Panc1 (cell line): ENCODE measurements around the gene AQP12B.

Source experiments
- POLR2AphosphoS5 ChIP-seq: IDR thresholded peaks from 2 replicates; pipeline ENCODE4 v1.6.1; 2012; ENCODE audit warnings: mild to moderate bottlenecking, low read depth, low read length, moderate library complexity
- SIN3A ChIP-seq: IDR thresholded peaks from 2 replicates; pipeline ENCODE4 v1.6.1; 2012; ENCODE audit warnings: low read depth, mild to moderate bottlenecking, low read length, moderate library complexity, borderline replicate concordance; ENCODE audit not compliant: insufficient read depth
- TCF7L2 ChIP-seq: IDR thresholded peaks from 2 replicates; pipeline ENCODE4 v1.6.1; 2011; ENCODE audit warnings: mild to moderate bottlenecking, low read depth, low read length, inconsistent platforms
- TF ChIP-seq, protein P1 (sequence below): fragments of 450-650 bp; IDR thresholded peaks from 2 replicates; pipeline ENCODE4 v1.5.1; 2017; ENCODE audit warnings: mild to moderate bottlenecking
- TF ChIP-seq, protein P2 (sequence below), 2 experiments: IDR thresholded peaks; 2 replicates each; pipeline ENCODE4 v1.6.1; 2011 to 2012; ENCODE audit warnings: low read depth in 2 of 2, control low read depth in 1 of 2, low read length in 1 of 2, mild to moderate bottlenecking in 1 of 2, moderate library complexity in 1 of 2; ENCODE audit not compliant: insufficient read depth in 1 of 2

DNA sequence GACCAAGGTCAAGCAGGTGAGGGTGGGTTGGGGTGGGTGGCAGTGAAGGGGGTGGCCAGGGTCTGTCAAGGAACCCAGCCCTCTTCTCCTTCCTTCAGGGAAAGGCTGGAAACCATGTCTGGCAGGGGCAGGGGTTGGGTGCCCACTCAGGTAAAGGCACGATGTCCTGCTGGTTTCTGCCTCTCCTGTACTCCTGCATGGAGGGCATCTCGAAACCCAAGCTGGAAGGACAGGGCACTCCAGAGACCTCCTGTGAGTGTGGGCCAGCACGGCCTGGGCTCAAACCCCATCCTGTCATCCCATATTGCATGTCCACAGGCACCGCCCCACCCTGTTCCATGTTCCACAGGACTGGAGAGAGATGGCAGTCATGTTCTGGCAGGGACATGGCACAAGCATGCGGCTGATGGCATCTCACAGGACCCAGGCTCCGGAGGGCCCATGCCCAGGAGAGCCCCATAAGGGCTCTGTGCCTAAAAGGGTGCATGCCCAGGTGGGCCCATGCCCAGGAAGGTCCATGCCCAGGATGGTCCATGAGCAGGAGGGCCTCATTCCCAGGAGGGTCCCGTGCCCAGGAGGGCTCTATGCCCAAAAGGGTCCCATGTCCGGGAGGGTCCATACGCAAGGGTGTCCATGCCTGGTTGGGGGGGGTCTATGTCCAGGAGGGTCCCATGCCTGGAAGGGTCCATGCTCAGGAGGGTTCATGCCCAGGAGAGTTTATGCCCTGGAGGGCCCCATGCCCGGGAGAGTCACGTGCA lies 51.0 kb downstream of the AQP12B start:
- TF ChIP-seq, protein P1, sequence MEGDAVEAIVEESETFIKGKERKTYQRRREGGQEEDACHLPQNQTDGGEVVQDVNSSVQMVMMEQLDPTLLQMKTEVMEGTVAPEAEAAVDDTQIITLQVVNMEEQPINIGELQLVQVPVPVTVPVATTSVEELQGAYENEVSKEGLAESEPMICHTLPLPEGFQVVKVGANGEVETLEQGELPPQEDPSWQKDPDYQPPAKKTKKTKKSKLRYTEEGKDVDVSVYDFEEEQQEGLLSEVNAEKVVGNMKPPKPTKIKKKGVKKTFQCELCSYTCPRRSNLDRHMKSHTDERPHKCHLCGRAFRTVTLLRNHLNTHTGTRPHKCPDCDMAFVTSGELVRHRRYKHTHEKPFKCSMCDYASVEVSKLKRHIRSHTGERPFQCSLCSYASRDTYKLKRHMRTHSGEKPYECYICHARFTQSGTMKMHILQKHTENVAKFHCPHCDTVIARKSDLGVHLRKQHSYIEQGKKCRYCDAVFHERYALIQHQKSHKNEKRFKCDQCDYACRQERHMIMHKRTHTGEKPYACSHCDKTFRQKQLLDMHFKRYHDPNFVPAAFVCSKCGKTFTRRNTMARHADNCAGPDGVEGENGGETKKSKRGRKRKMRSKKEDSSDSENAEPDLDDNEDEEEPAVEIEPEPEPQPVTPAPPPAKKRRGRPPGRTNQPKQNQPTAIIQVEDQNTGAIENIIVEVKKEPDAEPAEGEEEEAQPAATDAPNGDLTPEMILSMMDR: no peak
- TF ChIP-seq, protein P2, sequence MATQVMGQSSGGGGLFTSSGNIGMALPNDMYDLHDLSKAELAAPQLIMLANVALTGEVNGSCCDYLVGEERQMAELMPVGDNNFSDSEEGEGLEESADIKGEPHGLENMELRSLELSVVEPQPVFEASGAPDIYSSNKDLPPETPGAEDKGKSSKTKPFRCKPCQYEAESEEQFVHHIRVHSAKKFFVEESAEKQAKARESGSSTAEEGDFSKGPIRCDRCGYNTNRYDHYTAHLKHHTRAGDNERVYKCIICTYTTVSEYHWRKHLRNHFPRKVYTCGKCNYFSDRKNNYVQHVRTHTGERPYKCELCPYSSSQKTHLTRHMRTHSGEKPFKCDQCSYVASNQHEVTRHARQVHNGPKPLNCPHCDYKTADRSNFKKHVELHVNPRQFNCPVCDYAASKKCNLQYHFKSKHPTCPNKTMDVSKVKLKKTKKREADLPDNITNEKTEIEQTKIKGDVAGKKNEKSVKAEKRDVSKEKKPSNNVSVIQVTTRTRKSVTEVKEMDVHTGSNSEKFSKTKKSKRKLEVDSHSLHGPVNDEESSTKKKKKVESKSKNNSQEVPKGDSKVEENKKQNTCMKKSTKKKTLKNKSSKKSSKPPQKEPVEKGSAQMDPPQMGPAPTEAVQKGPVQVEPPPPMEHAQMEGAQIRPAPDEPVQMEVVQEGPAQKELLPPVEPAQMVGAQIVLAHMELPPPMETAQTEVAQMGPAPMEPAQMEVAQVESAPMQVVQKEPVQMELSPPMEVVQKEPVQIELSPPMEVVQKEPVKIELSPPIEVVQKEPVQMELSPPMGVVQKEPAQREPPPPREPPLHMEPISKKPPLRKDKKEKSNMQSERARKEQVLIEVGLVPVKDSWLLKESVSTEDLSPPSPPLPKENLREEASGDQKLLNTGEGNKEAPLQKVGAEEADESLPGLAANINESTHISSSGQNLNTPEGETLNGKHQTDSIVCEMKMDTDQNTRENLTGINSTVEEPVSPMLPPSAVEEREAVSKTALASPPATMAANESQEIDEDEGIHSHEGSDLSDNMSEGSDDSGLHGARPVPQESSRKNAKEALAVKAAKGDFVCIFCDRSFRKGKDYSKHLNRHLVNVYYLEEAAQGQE (IDR thresholded peaks at IDR 0.05; ENCODE audit: insufficient read depth in 1 of 2, low read depth in 2 of 2, low read length in 1 of 2): no peak
- TF ChIP-seq TCF7L2: no peak
- TF ChIP-seq SIN3A: no peak
- no peak for TF ChIP-seq POLR2AphosphoS5
